HepG2 (cell line): ENCODE results near the gene NARF. TPM values are rescaled to one million over a fixed set of nuclear protein-coding genes. Genes with fewer than 3 reads are reported as not detected.

ENCODE experiments used
- ARHGAP35 ChIP-seq: sonication (generic); formaldehyde crosslinking; IDR thresholded peaks from 2 replicates; pipeline ENCODE4 v1.9.0; 2022; ENCODE audit warnings: mild to moderate bottlenecking, inconsistent platforms, moderate library complexity, missing genetic modification reagents, borderline replicate concordance
- EEA1 ChIP-seq: sonication (generic); formaldehyde crosslinking; IDR thresholded peaks from 2 replicates; pipeline ENCODE4 v1.5.1; 2020; ENCODE audit warnings: mild to moderate bottlenecking, missing genetic modification reagents, borderline replicate concordance
- GTF2F1 ChIP-seq: fragments of 150-350 bp; IDR thresholded peaks from 2 replicates; pipeline ENCODE4 v1.6.1; 2014; ENCODE audit warnings: low read length
- KLF11 ChIP-seq: IDR thresholded peaks from 2 replicates; pipeline ENCODE4 v1.6.1; 2016; ENCODE audit warnings: missing compliant biosample characterization
- KLF9 ChIP-seq: IDR thresholded peaks from 2 replicates; pipeline ENCODE4 v1.6.1; 2016; ENCODE audit warnings: low read depth
- NCOA1 ChIP-seq: sonication (generic); formaldehyde crosslinking; IDR thresholded peaks from 2 replicates; pipeline ENCODE4 v1.9.0; 2021; ENCODE audit warnings: missing genetic modification reagents
- PHF5A ChIP-seq: IDR thresholded peaks from one replicate; pipeline ENCODE4 v1.6.1; 2018; ENCODE audit warnings: low read depth, missing genetic modification reagents; ENCODE audit not compliant: unreplicated experiment
- POGZ ChIP-seq: sonication (generic); formaldehyde crosslinking; IDR thresholded peaks from 2 replicates; pipeline ENCODE4 v1.4.0; 2020; ENCODE audit warnings: mild to moderate bottlenecking, missing genetic modification reagents
- RXRA ChIP-seq: sonication (generic); formaldehyde crosslinking; IDR thresholded peaks from 2 replicates; pipeline ENCODE4 v1.5.1; 2020; ENCODE audit warnings: missing genetic modification reagents
- SKI ChIP-seq: fragments of 450-650 bp; IDR thresholded peaks from one replicate; pipeline ENCODE4 v1.6.1; 2018; ENCODE audit warnings: mild to moderate bottlenecking; ENCODE audit not compliant: partially characterized antibody
- SOX5 ChIP-seq: IDR thresholded peaks from 2 replicates; pipeline ENCODE4 v1.6.1; 2016; ENCODE audit warnings: borderline replicate concordance
- WIZ ChIP-seq: sonication (generic); formaldehyde crosslinking; IDR thresholded peaks from 2 replicates; pipeline ENCODE4 v1.5.1; 2020; ENCODE audit warnings: mild to moderate bottlenecking, missing genetic modification reagents
- ZBTB46 ChIP-seq: sonication (generic); formaldehyde crosslinking; IDR thresholded peaks from 2 replicates; pipeline ENCODE4 v1.4.0; 2020; ENCODE audit warnings: mild to moderate bottlenecking, missing genetic modification reagents, borderline replicate concordance
- ZFX ChIP-seq: sonication (generic); formaldehyde crosslinking; IDR thresholded peaks from 2 replicates; pipeline ENCODE4 v1.4.0; 2020; ENCODE audit warnings: mild to moderate bottlenecking, low read depth, missing genetic modification reagents, moderate library complexity
- ZNF251 ChIP-seq: sonication (generic); formaldehyde crosslinking; IDR thresholded peaks from 2 replicates; pipeline ENCODE4 v1.9.0; 2021; ENCODE audit warnings: mild to moderate bottlenecking, missing genetic modification reagents
- ZNF343 ChIP-seq: sonication (generic); formaldehyde crosslinking; IDR thresholded peaks from 2 replicates; pipeline ENCODE4 v1.4.0; 2020; ENCODE audit warnings: mild to moderate bottlenecking, missing genetic modification reagents
- ZNF407 ChIP-seq: sonication (generic); formaldehyde crosslinking; IDR thresholded peaks from one replicate; pipeline ENCODE4 v1.5.1; 2020; ENCODE audit warnings: mild to moderate bottlenecking, missing genetic modification reagents; ENCODE audit errors: not compliant biosample characterization
- ZNF484 ChIP-seq: sonication (generic); formaldehyde crosslinking; IDR thresholded peaks from 2 replicates; pipeline ENCODE4 v1.5.1; 2020; ENCODE audit warnings: mild to moderate bottlenecking, low read depth, missing genetic modification reagents, borderline replicate concordance
- ZNF644 ChIP-seq: IDR thresholded peaks from 2 replicates; pipeline ENCODE4 v1.6.1; 2016; ENCODE audit warnings: low read depth
- ZNF878 ChIP-seq: sonication (generic); formaldehyde crosslinking; IDR thresholded peaks from 2 replicates; pipeline ENCODE4 v1.8.1; 2023; ENCODE audit warnings: mild to moderate bottlenecking, missing genetic modification reagents, moderate library complexity
- polyA plus RNA-seq, 8 experiments: library from polyadenylated mRNA; depleted of rRNA in 3 of 8; stranded (reverse) in 7 of 8; unstranded in 1 of 8; fragments of >200 nt; fragmentation: Illumina TruSeq in 4 of 8; extraction: Trizol in 4 of 8; gene quantifications; 2 replicates each; pipeline versions ENCODE4 v1.2.1 to v1.2.3, GENCODE V29; 2011 to 2016; ENCODE audit warnings: low read depth in 4 of 8, missing spikeins in 1 of 8, mixed read lengths in 1 of 8; ENCODE audit not compliant: insufficient read depth in 1 of 8
- total RNA-seq, 5 experiments: library from RNA; depleted of rRNA; stranded (reverse); fragments of >200 nt; fragmentation: Illumina TruSeq; extraction: Trizol; gene quantifications; 2 replicates each; pipeline ENCODE4 v1.2.3, GENCODE V29; 2016; ENCODE audit warnings: low read depth in 1 of 5

NARF gene
- total and polyA plus RNA-seq, 2 of the 13 experiments (the other 11 are each of a cell fraction or from before 2014, with no cell fraction given) = 61.1 to 144 TPM

GRCh38 chr17:82450357-82451106 lies 8.0 kb upstream of the NARF start, which contains the start of gene CYBC1 (continued):
- TF ChIP-seq ZNF251 (CRISPR knock-in tag) (no peak), PHF5A (CRISPR knock-in tag) (peak; percentile 28), RXRA (CRISPR knock-in tag) (no peak), SOX5 (CRISPR knock-in tag) (peak; percentile 56; the same call in 1 of the 2 replicates), POGZ (CRISPR knock-in tag) (peak; percentile 50), GTF2F1 (no peak), ZNF878 (CRISPR knock-in tag) (no peak; the same call in 1 of the 2 replicates), WIZ (CRISPR knock-in tag) (0 out of 2 replicates have a peak, but pooled peaks have one; percentile 22), SKI (peak; percentile 47), EEA1 (CRISPR knock-in tag) (peak; percentile 96), ARHGAP35 (peak; percentile 75; the same call in 1 of the 2 replicates), NCOA1 (CRISPR knock-in tag) (peak; percentile 65; the same call in 1 of the 2 replicates), ZNF484 (CRISPR knock-in tag) (no peak), ZNF407 (CRISPR knock-in tag) (peak; percentile 59), ZFX (peak; percentile 93), KLF11 (no peak), ZNF644 (CRISPR knock-in tag) (no peak), KLF9 (CRISPR knock-in tag) (no peak), ZBTB46 (CRISPR knock-in tag) (no peak), ZNF343 (peak; percentile 73; the same call in 1 of the 2 replicates)
